ENCODE results near the gene ARHGEF1.

ARHGEF1 gene

DNA sequence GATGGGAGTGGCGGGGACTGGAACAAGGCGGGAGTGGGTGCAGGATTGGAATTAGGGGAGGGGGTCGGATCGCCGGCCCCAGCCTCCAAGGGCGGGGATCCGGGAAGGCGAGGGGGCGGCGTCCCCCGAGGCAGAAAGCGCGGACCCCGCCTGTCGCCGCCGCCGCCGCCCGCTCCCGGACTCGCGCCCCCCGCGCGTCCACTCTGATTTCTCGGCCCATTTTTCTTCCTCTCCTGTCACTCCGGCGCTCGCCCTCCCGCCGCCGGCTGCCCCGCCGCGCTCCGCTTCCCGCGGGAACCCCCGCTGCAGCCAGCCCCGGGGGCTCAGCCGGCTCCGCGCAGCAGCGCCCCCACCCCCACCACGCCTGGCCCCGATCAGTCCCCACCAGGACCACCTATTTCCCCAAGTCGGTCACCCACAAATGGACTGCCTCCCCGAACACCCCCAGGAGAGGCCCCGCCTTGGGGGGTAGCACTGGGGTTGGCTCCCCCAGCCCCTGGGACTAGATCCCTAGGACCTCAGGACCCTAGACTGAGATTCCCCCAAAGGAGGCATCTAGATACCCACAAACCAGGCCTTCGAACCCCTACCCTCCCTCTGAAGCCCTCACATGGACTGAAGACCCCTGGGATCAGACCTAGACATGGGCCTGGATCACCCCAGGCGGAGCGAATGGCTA, 57.9 kb downstream of the ARHGEF1 start:
- Histone ChIP-seq H4K20me1 (ENCODE audit: insufficient read depth, low read length) (no peaks in the 10 kb centered on the region), H3K4me2 (ENCODE audit: insufficient read depth, low read length) (no peak overlapping the region), H3K9ac (ENCODE audit: low read depth, low read length) (no peak overlapping the region), H3K4me1 (ENCODE audit: insufficient read depth, low read length) (no peaks in the 10 kb centered on the region), H3K36me3 (ENCODE audit: insufficient read depth, low read length) (no peaks in the 10 kb centered on the region), H3K27me3 (ENCODE audit: insufficient read depth, low read length, poor library complexity) (no peaks in the 10 kb centered on the region), H3K27ac (ENCODE audit: low read length) (no peak overlapping the region), H3K4me3 (ENCODE audit: low read depth in 1 of 2, low read length in 2 of 2) (no peak overlapping the region), H2AFZ (ENCODE audit: low read depth, low read length) (no peak overlapping the region), H3K9me3 (ENCODE audit: insufficient read depth, low read length, severe bottlenecking) (no peaks in the 10 kb centered on the region), H3K79me2 (ENCODE audit: insufficient read depth, low read length) (no peaks in the 10 kb centered on the region)
- TF ChIP-seq EZH2 (IDR thresholded peaks at IDR 0.05; ENCODE audit: borderline replicate concordance, low read depth, low read length, severe bottlenecking): no peak
- TF ChIP-seq, protein P1, sequence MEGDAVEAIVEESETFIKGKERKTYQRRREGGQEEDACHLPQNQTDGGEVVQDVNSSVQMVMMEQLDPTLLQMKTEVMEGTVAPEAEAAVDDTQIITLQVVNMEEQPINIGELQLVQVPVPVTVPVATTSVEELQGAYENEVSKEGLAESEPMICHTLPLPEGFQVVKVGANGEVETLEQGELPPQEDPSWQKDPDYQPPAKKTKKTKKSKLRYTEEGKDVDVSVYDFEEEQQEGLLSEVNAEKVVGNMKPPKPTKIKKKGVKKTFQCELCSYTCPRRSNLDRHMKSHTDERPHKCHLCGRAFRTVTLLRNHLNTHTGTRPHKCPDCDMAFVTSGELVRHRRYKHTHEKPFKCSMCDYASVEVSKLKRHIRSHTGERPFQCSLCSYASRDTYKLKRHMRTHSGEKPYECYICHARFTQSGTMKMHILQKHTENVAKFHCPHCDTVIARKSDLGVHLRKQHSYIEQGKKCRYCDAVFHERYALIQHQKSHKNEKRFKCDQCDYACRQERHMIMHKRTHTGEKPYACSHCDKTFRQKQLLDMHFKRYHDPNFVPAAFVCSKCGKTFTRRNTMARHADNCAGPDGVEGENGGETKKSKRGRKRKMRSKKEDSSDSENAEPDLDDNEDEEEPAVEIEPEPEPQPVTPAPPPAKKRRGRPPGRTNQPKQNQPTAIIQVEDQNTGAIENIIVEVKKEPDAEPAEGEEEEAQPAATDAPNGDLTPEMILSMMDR (IDR thresholded peaks at IDR 0.05; ENCODE audit: borderline replicate concordance, extremely low read depth, low read length, poor library complexity, severe bottlenecking): no peak
- DNase-seq (no peak), ATAC-seq (ENCODE audit: insufficient read depth, low read depth) (no peak)

DNA sequence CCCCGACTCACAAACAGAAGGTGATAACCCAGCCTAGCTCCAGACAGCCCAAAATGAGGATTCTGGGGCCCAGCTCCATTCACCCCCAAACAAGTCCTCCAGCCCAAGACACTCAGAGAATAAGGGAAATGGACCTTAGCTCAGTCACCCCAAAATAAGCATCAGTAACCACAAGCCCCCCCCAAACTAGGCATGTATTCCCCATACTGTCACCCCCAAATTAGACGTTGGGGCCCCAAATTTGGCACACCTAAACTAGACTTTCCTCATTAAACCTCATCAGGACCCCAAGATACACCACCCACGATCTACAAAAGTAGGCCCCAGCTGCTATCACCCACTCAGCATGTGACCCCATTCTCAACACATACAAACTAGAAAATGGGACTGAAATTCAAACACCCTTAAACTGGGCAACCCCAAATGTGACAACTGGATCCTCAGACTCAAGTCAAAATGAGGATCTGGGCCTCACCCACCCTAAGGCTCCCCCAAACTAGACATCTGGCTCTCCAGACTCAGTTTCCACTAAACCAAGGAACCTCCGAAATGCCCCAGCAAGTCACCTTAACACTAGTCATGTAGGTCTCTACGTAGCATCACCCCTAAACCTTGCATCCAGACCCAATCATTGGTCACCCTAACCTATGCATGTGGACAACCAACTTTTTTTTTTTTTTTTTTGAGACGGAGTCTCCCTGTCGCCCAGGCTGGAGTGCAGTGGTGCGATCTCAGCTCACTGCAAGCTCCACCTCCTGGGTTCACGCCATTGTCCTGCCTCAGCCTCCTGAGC, 58.6 kb downstream of the ARHGEF1 start:
- no peaks in the 10 kb centered on the region for H3K9me3 ChIP-seq (ENCODE audit: insufficient read depth, low read length, severe bottlenecking)
- H2AFZ ChIP-seq (ENCODE audit: low read depth, low read length): no peak overlapping the region
- no peak for TF ChIP-seq EZH2 (IDR thresholded peaks at IDR 0.05; ENCODE audit: borderline replicate concordance, low read depth, low read length, severe bottlenecking)
- TF ChIP-seq, protein P1 (IDR thresholded peaks at IDR 0.05; ENCODE audit: borderline replicate concordance, extremely low read depth, low read length, poor library complexity, severe bottlenecking): no peak
- no peaks in the 10 kb centered on the region for H3K79me2 ChIP-seq (ENCODE audit: insufficient read depth, low read length)
- ATAC-seq (ENCODE audit: insufficient read depth, low read depth) (no peak), DNase-seq (no peak)
- no peaks in the 10 kb centered on the region for H3K4me1 ChIP-seq (ENCODE audit: insufficient read depth, low read length)
- no peaks in the 10 kb centered on the region for H4K20me1 ChIP-seq (ENCODE audit: insufficient read depth, low read length)
- H3K36me3 ChIP-seq (ENCODE audit: insufficient read depth, low read length): no peaks in the 10 kb centered on the region
- no peak overlapping the region for H3K4me3 ChIP-seq (ENCODE audit: low read depth in 1 of 2, low read length in 2 of 2)
- no peak overlapping the region for H3K27ac ChIP-seq (ENCODE audit: low read length)
- no peak overlapping the region for H3K9ac ChIP-seq (ENCODE audit: low read depth, low read length)
- H3K27me3 ChIP-seq (ENCODE audit: insufficient read depth, low read length, poor library complexity): no peaks in the 10 kb centered on the region
- no peak overlapping the region for H3K4me2 ChIP-seq (ENCODE audit: insufficient read depth, low read length)

DNA sequence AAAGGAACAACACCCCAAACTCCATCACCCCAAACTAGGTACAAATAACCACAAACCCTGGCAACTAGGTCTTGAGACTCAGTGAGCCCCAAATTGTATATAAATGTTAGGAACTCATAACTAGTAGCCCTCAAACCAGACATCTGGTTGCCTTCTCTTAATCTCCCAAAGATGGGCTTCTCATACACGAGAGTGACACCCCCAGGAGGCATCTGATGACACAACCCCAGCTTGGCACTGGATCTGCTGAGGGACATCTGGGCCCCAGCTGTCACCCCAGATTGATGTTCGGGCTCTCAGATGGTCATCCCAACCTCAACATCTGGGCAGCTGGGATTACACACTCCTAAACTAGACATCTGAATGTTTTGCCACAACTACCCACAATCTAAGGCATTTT, 61.4 kb downstream of the ARHGEF1 start:
- no peak overlapping the region for H3K4me3 ChIP-seq (ENCODE audit: low read depth in 1 of 2, low read length in 2 of 2)
- no peaks in the 10 kb centered on the region for H3K9me3 ChIP-seq (ENCODE audit: insufficient read depth, low read length, severe bottlenecking)
- H3K27me3 ChIP-seq (ENCODE audit: insufficient read depth, low read length, poor library complexity): no peaks in the 10 kb centered on the region
- no peak overlapping the region for H3K27ac ChIP-seq (ENCODE audit: low read length)
- no peaks in the 10 kb centered on the region for H4K20me1 ChIP-seq (ENCODE audit: insufficient read depth, low read length)
- no peak for DNase-seq
- H2AFZ ChIP-seq (ENCODE audit: low read depth, low read length): no peak overlapping the region
- no peak overlapping the region for H3K4me2 ChIP-seq (ENCODE audit: insufficient read depth, low read length)
- H3K9ac ChIP-seq (ENCODE audit: low read depth, low read length): no peak overlapping the region
- no peaks in the 10 kb centered on the region for H3K36me3 ChIP-seq (ENCODE audit: insufficient read depth, low read length)
- no peak for ATAC-seq (ENCODE audit: insufficient read depth, low read depth)
- H3K79me2 ChIP-seq (ENCODE audit: insufficient read depth, low read length): no peaks in the 10 kb centered on the region
- H3K4me1 ChIP-seq (ENCODE audit: insufficient read depth, low read length): no peaks in the 10 kb centered on the region
- no peak for TF ChIP-seq EZH2 (IDR thresholded peaks at IDR 0.05; ENCODE audit: borderline replicate concordance, low read depth, low read length, severe bottlenecking)
- TF ChIP-seq, protein P1 (IDR thresholded peaks at IDR 0.05; ENCODE audit: borderline replicate concordance, extremely low read depth, low read length, poor library complexity, severe bottlenecking): no peak
